Endothelial cell (in vitro differentiated cells): ENCODE measurements around the gene TMEM239. TPM values are rescaled to one million over a fixed set of nuclear protein-coding genes. Genes with fewer than 3 reads are reported as not detected.

Experiments used
- DNase-seq: peaks from one replicate; pipeline ENCODE4 v3.0.0; 2021; ENCODE audit warnings: low spot score
- H3K27ac Mint-ChIP-seq: one replicate; pipeline ENCODE4 v1.8.0; 2021; ENCODE audit warnings: mixed read lengths, inconsistent platforms; ENCODE audit not compliant: unreplicated experiment
- H3K27me3 Mint-ChIP-seq: one replicate; pipeline ENCODE4 v1.8.0; 2021; ENCODE audit warnings: mild to moderate bottlenecking, moderate library complexity, mixed read lengths, inconsistent platforms; ENCODE audit not compliant: unreplicated experiment
- H3K36me3 Mint-ChIP-seq: one replicate; pipeline ENCODE4 v1.8.0; 2021; ENCODE audit warnings: mild to moderate bottlenecking, low read depth, mixed read lengths, inconsistent platforms; ENCODE audit not compliant: unreplicated experiment
- H3K4me1 Mint-ChIP-seq: one replicate; pipeline ENCODE4 v1.8.0; 2021; ENCODE audit warnings: mild to moderate bottlenecking, mixed read lengths, inconsistent platforms; ENCODE audit not compliant: unreplicated experiment
- H3K4me3 Mint-ChIP-seq: one replicate; pipeline ENCODE4 v1.8.0; 2021; ENCODE audit warnings: mild to moderate bottlenecking, mixed read lengths, inconsistent platforms; ENCODE audit not compliant: unreplicated experiment
- H3K9me3 Mint-ChIP-seq: one replicate; pipeline ENCODE4 v1.8.0; 2021; ENCODE audit warnings: mixed read lengths, inconsistent platforms; ENCODE audit not compliant: unreplicated experiment
- CTCF ChIP-seq: fragments of 200-600 bp; sonication (generic); IDR thresholded peaks from one replicate; pipeline ENCODE4 v1.5.0; 2021; ENCODE audit warnings: antibody characterized with exemption; ENCODE audit not compliant: unreplicated experiment
- total RNA-seq: library from RNA; stranded (reverse); fragmentation: NEBNext Ultra II Directional; extraction: Animal tissue kit (Norgen Biotek cat#: 25700); gene quantifications from one replicate; pipeline ENCODE4 v1.2.1, GENCODE V29; 2021; ENCODE audit not compliant: unreplicated experiment

TMEM239 gene
- total RNA-seq, 1 donor from 2014 or later = not detected

- Mint-ChIP-seq H3K27ac (no peak within 1 kb of the TSS), H3K4me1 (no peaks in the 10 kb centered on the region), H3K4me3 (no peak within 1 kb of the TSS), H3K36me3 (peaks cover 4% of the 10 kb centered on the region), H3K9me3 (no peaks in the 10 kb centered on the region), H3K27me3 (peaks cover 21% of the 10 kb centered on the region)
- no peak for DNase-seq
- no peak for TF ChIP-seq CTCF
Observed at GRCh38 chr20:2814587-2815051, 1.5 kb upstream of the TMEM239 start, which contains the start of gene C20orf141. Gene C20orf141, plus strand, starts transcription at chr20:2814987. Its CDS starts 198 bp downstream, at chr20:2815185.

- H3K4me3 Mint-ChIP-seq = no peak overlapping the region
- peaks cover 5% of the 10 kb centered on the region for H3K4me1 Mint-ChIP-seq
- no peaks in the 10 kb centered on the region for H3K9me3 Mint-ChIP-seq
- no peak overlapping the region for H3K27ac Mint-ChIP-seq
- no peak for DNase-seq
- H3K36me3 Mint-ChIP-seq = peaks cover 10% of the 10 kb centered on the region
- peaks cover 24% of the 10 kb centered on the region for H3K27me3 Mint-ChIP-seq
- no peak for TF ChIP-seq CTCF
Observed at GRCh38 chr20:2815242-2815900, 793 bp upstream of the TMEM239 start.

- no peak overlapping the region for H3K4me3 Mint-ChIP-seq
- H3K27me3 Mint-ChIP-seq = peaks cover 24% of the 10 kb centered on the region
- no peak for DNase-seq
- H3K27ac Mint-ChIP-seq = no peak overlapping the region
- no peak for TF ChIP-seq CTCF
- H3K9me3 Mint-ChIP-seq = no peaks in the 10 kb centered on the region
- peaks cover 10% of the 10 kb centered on the region for H3K36me3 Mint-ChIP-seq
- H3K4me1 Mint-ChIP-seq = peaks cover 5% of the 10 kb centered on the region
Observed at GRCh38 chr20:2816583-2817340, 598 bp downstream of the TMEM239 start.

GRCh38 chr20:2817341-2817726 lies 1.2 kb downstream of the TMEM239 start:
- no peak for DNase-seq
- Mint-ChIP-seq H3K4me1 (peaks cover 5% of the 10 kb centered on the region), H3K9me3 (no peaks in the 10 kb centered on the region), H3K27ac (no peak overlapping the region), H3K27me3 (peaks cover 25% of the 10 kb centered on the region), H3K4me3 (peak overlapping the region; percentile 57), H3K36me3 (peaks cover 10% of the 10 kb centered on the region)
- TF ChIP-seq CTCF = no peak
